ENCODE data around the gene RNF13.

RNF13 gene

GRCh38 chr3:149796026-149796425, 17.0 kb upstream of the RNF13 start:
- TF ChIP-seq, protein P1, sequence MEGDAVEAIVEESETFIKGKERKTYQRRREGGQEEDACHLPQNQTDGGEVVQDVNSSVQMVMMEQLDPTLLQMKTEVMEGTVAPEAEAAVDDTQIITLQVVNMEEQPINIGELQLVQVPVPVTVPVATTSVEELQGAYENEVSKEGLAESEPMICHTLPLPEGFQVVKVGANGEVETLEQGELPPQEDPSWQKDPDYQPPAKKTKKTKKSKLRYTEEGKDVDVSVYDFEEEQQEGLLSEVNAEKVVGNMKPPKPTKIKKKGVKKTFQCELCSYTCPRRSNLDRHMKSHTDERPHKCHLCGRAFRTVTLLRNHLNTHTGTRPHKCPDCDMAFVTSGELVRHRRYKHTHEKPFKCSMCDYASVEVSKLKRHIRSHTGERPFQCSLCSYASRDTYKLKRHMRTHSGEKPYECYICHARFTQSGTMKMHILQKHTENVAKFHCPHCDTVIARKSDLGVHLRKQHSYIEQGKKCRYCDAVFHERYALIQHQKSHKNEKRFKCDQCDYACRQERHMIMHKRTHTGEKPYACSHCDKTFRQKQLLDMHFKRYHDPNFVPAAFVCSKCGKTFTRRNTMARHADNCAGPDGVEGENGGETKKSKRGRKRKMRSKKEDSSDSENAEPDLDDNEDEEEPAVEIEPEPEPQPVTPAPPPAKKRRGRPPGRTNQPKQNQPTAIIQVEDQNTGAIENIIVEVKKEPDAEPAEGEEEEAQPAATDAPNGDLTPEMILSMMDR (IDR thresholded peaks at IDR 0.05; ENCODE audit: insufficient read depth, low read depth, low read length, missing control alignments): no peak
- no peak overlapping the region for H3K4me3 ChIP-seq (ENCODE audit: low read length)
- DNase-seq (ENCODE audit: low read depth): no peak

DNA sequence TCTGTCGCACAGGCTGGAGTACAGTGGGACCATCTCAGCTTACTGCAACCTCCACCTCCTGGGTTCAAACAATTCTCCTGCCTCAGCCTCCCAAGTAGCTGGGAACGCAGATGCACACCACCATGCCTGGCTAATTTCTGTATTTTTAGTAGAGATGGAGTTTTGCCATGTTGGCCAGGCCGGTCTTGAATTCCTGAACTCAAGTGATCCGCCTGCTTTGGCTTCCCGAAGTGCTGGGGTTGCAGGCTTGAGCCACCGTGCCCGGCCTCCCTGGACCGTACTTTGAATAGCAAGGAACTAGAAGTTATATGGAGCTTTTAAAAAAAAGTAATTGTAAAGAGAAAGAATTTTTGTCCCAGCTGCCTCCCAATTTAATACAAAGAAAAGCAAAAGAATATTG, 12.3 kb upstream of the RNF13 start:
- no peak overlapping the region for H3K4me3 ChIP-seq (ENCODE audit: low read length)
- TF ChIP-seq, protein P1 (IDR thresholded peaks at IDR 0.05; ENCODE audit: insufficient read depth, low read depth, low read length, missing control alignments): no peak
- no peak for DNase-seq (ENCODE audit: low read depth)

- TF ChIP-seq, protein P1 (IDR thresholded peaks at IDR 0.05; ENCODE audit: insufficient read depth, low read depth, low read length, missing control alignments): no peak
- no peak overlapping the region for H3K4me3 ChIP-seq (ENCODE audit: low read length)
- DNase-seq (ENCODE audit: low read depth): no peak
Measured at GRCh38 chr3:149801195-149801594, 11.8 kb upstream of the RNF13 start.

DNA sequence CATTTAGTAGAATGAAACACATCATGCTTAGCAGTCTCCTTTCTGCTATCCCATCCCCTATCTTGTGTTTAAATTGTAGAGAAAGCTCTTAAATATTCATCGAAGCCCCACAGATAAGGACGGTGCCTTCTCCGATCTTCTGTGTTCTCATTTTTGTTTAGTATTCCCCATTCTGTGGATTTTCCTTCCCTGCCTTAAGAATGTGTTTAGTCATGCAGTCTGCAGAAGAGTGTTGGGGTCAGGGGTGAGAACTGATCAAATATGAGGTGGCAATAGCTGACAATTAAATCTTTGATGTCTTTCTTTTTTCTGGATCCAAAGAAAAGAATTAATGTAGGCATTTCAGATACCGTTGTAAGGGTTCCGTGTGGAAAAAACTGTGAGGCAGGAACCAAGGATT, 11.4 kb upstream of the RNF13 start:
- TF ChIP-seq, protein P1 (IDR thresholded peaks at IDR 0.05; ENCODE audit: insufficient read depth, low read depth, low read length, missing control alignments): no peak
- H3K4me3 ChIP-seq (ENCODE audit: low read length): no peak overlapping the region
- no peak for DNase-seq (ENCODE audit: low read depth)

DNA sequence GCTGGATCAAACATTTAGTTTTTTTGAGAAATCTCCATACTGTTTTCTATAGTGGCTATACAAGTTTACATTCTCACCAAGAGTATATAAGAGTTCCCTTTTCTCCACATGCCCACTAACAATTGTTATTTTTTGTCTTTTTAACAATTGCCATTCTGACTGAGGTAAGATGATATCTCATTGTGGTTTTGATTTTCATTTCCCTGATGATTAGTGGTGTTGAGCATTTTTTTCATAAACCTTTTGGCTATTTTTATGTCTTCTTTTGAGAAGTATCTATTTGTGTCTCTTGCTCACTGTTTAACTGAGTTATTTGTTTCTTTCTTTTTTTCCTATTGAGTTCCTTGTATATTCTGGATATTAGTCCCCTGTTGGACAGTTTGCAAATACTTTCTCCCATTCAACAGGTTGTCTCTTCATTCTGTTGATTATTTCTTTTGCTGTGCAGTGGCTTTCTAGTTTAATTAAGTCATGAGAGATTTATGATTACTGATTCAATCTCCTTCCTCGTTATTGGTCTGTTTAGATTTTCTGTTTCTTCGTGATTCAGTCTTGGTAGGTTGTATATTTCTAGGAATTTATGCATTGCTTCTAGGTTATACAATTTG, 6.7 kb upstream of the RNF13 start:
- TF ChIP-seq, protein P1 (IDR thresholded peaks at IDR 0.05; ENCODE audit: insufficient read depth, low read depth, low read length, missing control alignments): no peak
- DNase-seq (ENCODE audit: low read depth): no peak
- H3K4me3 ChIP-seq (ENCODE audit: low read length): no peak overlapping the region

GRCh38 chr3:149808209-149808829, 4.7 kb upstream of the RNF13 start:
- no peak overlapping the region for H3K4me3 ChIP-seq (ENCODE audit: low read length)
- peak; percentile 83 for DNase-seq (ENCODE audit: low read depth)
- TF ChIP-seq, protein P1 (IDR thresholded peaks at IDR 0.05; ENCODE audit: insufficient read depth, low read depth, low read length, missing control alignments): peak; percentile 89

GRCh38 chr3:149809699-149810098, 3.3 kb upstream of the RNF13 start:
- peak; percentile 83 for DNase-seq (ENCODE audit: low read depth)
- H3K4me3 ChIP-seq (ENCODE audit: low read length): no peak overlapping the region
- TF ChIP-seq, protein P1 (IDR thresholded peaks at IDR 0.05; ENCODE audit: insufficient read depth, low read depth, low read length, missing control alignments): no peak

Data from epithelial cell of esophagus (primary cell).